Nephron (organoid): ENCODE results near the gene IBA57.

Experiments
- H3K27ac Mint-ChIP-seq, 3 experiments: 2 replicates each; pipeline ENCODE4 v1.8.0; 2020; ENCODE audit warnings: mixed read lengths in 3 of 3, mild to moderate bottlenecking in 2 of 3, moderate library complexity in 1 of 3
- H3K27me3 Mint-ChIP-seq: 2 replicates; pipeline ENCODE4 v1.8.0; 2021; ENCODE audit warnings: low read depth, mild to moderate bottlenecking, moderate library complexity, mixed read lengths
- H3K36me3 Mint-ChIP-seq: 2 replicates; pipeline ENCODE4 v1.8.0; 2020; ENCODE audit warnings: low read depth, mixed read lengths
- H3K4me1 Mint-ChIP-seq: 2 replicates; pipeline ENCODE4 v1.8.0; 2020; ENCODE audit warnings: mixed read lengths
- H3K4me3 Mint-ChIP-seq, 3 experiments: 2 replicates each; pipeline ENCODE4 v1.8.0; 2020; ENCODE audit warnings: mild to moderate bottlenecking in 3 of 3, mixed read lengths in 3 of 3, moderate library complexity in 2 of 3
- H3K9me3 Mint-ChIP-seq: 2 replicates; pipeline ENCODE4 v1.8.0; 2020; ENCODE audit warnings: mixed read lengths
- TF ChIP-seq, protein P1 (sequence below), 3 experiments: fragments of 200-600 bp; sonication (generic); IDR thresholded peaks; one replicate each; pipeline ENCODE4 v1.5.0; 2021; ENCODE audit warnings: antibody characterized with exemption in 3 of 3; ENCODE audit not compliant: unreplicated experiment in 3 of 3

The IBA57 gene

GRCh38 chr1:228146417-228147150 lies 19.0 kb upstream of the IBA57 start:
- Mint-ChIP-seq H3K27ac (no peak overlapping the region), H3K9me3 (no peaks in the 10 kb centered on the region), H3K4me3 (no peak overlapping the region), H3K4me1 (peaks cover 17% of the 10 kb centered on the region), H3K27me3 (no peaks in the 10 kb centered on the region), H3K36me3 (no peaks in the 10 kb centered on the region)
- TF ChIP-seq, protein P1, sequence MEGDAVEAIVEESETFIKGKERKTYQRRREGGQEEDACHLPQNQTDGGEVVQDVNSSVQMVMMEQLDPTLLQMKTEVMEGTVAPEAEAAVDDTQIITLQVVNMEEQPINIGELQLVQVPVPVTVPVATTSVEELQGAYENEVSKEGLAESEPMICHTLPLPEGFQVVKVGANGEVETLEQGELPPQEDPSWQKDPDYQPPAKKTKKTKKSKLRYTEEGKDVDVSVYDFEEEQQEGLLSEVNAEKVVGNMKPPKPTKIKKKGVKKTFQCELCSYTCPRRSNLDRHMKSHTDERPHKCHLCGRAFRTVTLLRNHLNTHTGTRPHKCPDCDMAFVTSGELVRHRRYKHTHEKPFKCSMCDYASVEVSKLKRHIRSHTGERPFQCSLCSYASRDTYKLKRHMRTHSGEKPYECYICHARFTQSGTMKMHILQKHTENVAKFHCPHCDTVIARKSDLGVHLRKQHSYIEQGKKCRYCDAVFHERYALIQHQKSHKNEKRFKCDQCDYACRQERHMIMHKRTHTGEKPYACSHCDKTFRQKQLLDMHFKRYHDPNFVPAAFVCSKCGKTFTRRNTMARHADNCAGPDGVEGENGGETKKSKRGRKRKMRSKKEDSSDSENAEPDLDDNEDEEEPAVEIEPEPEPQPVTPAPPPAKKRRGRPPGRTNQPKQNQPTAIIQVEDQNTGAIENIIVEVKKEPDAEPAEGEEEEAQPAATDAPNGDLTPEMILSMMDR (IDR thresholded peaks at IDR 0.05; ENCODE audit: unreplicated experiment in 3 of 3): no peak

DNA sequence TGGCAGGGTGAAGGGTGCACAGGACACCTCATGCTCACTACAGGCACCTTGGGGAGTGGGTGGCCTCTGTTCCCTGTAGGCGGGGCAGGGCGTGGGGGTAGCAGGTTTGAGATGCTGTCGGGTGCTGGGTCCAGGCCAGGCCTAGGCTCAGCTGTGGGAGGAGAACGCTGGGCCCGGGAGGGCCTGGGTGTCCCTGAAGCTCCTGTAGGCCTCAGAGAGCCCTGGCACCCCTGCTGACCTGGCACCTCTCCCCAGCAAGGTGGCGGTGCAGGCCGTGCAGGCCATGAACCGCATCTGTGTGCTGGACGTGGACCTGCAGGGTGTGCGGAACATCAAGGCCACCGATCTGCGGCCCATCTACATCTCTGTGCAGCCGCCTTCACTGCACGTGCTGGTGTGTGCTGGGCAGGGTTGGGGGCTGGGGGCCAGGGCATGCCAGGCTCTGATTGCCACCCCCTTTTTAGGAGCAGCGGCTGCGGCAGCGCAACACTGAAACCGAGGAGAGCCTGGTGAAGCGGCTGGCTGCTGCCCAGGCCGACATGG lies 18.4 kb upstream of the IBA57 start:
- Mint-ChIP-seq H3K4me3 (no peak overlapping the region), H3K27ac (no peak overlapping the region), H3K36me3 (no peaks in the 10 kb centered on the region), H3K9me3 (no peaks in the 10 kb centered on the region), H3K27me3 (no peaks in the 10 kb centered on the region), H3K4me1 (peaks cover 16% of the 10 kb centered on the region)
- TF ChIP-seq, protein P1 (IDR thresholded peaks at IDR 0.05; ENCODE audit: unreplicated experiment in 3 of 3): no peak

- H3K4me1 Mint-ChIP-seq: peaks cover 13% of the 10 kb centered on the region
- H3K4me3 Mint-ChIP-seq: no peak overlapping the region
- TF ChIP-seq, protein P1 (IDR thresholded peaks at IDR 0.05; ENCODE audit: unreplicated experiment in 3 of 3): no peak
- no peaks in the 10 kb centered on the region for H3K27me3 Mint-ChIP-seq
- H3K36me3 Mint-ChIP-seq: no peaks in the 10 kb centered on the region
- no peaks in the 10 kb centered on the region for H3K9me3 Mint-ChIP-seq
- no peak overlapping the region for H3K27ac Mint-ChIP-seq
These were observed 17.8 kb upstream of the IBA57 start for GRCh38 chr1:228147768-228148167.

GRCh38 chr1:228148196-228148861 lies 17.3 kb upstream of the IBA57 start:
- no peaks in the 10 kb centered on the region for H3K36me3 Mint-ChIP-seq
- H3K4me1 Mint-ChIP-seq: peaks cover 8% of the 10 kb centered on the region
- no peaks in the 10 kb centered on the region for H3K27me3 Mint-ChIP-seq
- TF ChIP-seq, protein P1 (IDR thresholded peaks at IDR 0.05; ENCODE audit: unreplicated experiment in 3 of 3): no peak
- no peak overlapping the region for H3K4me3 Mint-ChIP-seq
- H3K9me3 Mint-ChIP-seq: no peaks in the 10 kb centered on the region
- H3K27ac Mint-ChIP-seq: no peak overlapping the region

GRCh38 chr1:228148935-228149405 lies 16.6 kb upstream of the IBA57 start:
- Mint-ChIP-seq H3K36me3 (no peaks in the 10 kb centered on the region), H3K9me3 (no peaks in the 10 kb centered on the region), H3K27ac (no peak overlapping the region), H3K4me1 (peaks cover 1% of the 10 kb centered on the region), H3K27me3 (no peaks in the 10 kb centered on the region), H3K4me3 (no peak overlapping the region)
- TF ChIP-seq, protein P1 (IDR thresholded peaks at IDR 0.05; ENCODE audit: unreplicated experiment in 3 of 3): no peak
